Measurements from ENCODE around the gene PPP2R5C.

Gene PPP2R5C

GRCh38 chr14:101861464-101861863 lies 100.0 kb downstream of the PPP2R5C start:
- TF ChIP-seq CTCF (conservative IDR thresholded peaks at IDR 0.05; ENCODE audit: low read length), result no peak
- H3K4me3 ChIP-seq (ENCODE audit: low read length), result no peak overlapping the region
- DNase-seq (ENCODE audit: low read depth), result no peak

GRCh38 chr14:101862177-101862576 lies 100.7 kb downstream of the PPP2R5C start:
- DNase-seq (ENCODE audit: low read depth), result peak; percentile 10

GRCh38 chr14:101862711-101863110 lies 101.2 kb downstream of the PPP2R5C start:
- TF ChIP-seq CTCF (conservative IDR thresholded peaks at IDR 0.05; ENCODE audit: low read length), result no peak

More at GRCh38 chr14:101862177-101862576, 100.7 kb downstream of the PPP2R5C start:
- H3K4me3 ChIP-seq (ENCODE audit: low read length), result no peak overlapping the region
- TF ChIP-seq CTCF (conservative IDR thresholded peaks at IDR 0.05; ENCODE audit: low read length), result no peak

GRCh38 chr14:101865288-101865687 lies 103.8 kb downstream of the PPP2R5C start:
- H3K4me3 ChIP-seq (ENCODE audit: low read length), result no peak overlapping the region
- no peak for DNase-seq (ENCODE audit: low read depth)
- TF ChIP-seq CTCF (conservative IDR thresholded peaks at IDR 0.05; ENCODE audit: low read length), result no peak

More at GRCh38 chr14:101862711-101863110, 101.2 kb downstream of the PPP2R5C start:
- H3K4me3 ChIP-seq (ENCODE audit: low read length), result no peak overlapping the region
- no peak for DNase-seq (ENCODE audit: low read depth)

GRCh38 chr14:101867854-101868253 lies 106.3 kb downstream of the PPP2R5C start:
- no peak overlapping the region for H3K4me3 ChIP-seq (ENCODE audit: low read length)
- DNase-seq (ENCODE audit: low read depth), result no peak
- no peak for TF ChIP-seq CTCF (conservative IDR thresholded peaks at IDR 0.05; ENCODE audit: low read length)

- H3K4me3 ChIP-seq (ENCODE audit: low read length), result no peak overlapping the region
- DNase-seq (ENCODE audit: low read depth), result no peak
- no peak for TF ChIP-seq CTCF (conservative IDR thresholded peaks at IDR 0.05; ENCODE audit: low read length)
Measured at GRCh38 chr14:101869217-101869616, 107.7 kb downstream of the PPP2R5C start.

GRCh38 chr14:101870273-101870939 lies 108.9 kb downstream of the PPP2R5C start:
- no peak for DNase-seq (ENCODE audit: low read depth)
- no peak for TF ChIP-seq CTCF (conservative IDR thresholded peaks at IDR 0.05; ENCODE audit: low read length)
- no peak overlapping the region for H3K4me3 ChIP-seq (ENCODE audit: low read length)
